Spleen (tissue), 7 donors: ENCODE measurements around the gene C4orf50.

Experiments used
- POLR2A ChIP-seq, 3 donors: fragments of 450-650 bp; IDR thresholded peaks; one replicate each; pipeline ENCODE4 v1.5.1; 2017; ENCODE audit warnings: antibody characterized with exemption in 3 of 3, mild to moderate bottlenecking in 1 of 3
- TF ChIP-seq, protein P1 (sequence below), 11 experiments: fragments of 200-600 bp in 7 of 11; fragments of 450-650 bp in 4 of 11; sonication (generic) in 4 of 11; IDR thresholded peaks in 8 of 11; conservative IDR thresholded peaks in 3 of 11; 1 replicate in 7 of 11; 2 replicates in 4 of 11; pipeline versions ENCODE4 v1.4.0 to v1.8.0; 2016 to 2021; ENCODE audit warnings: antibody characterized with exemption in 11 of 11, inconsistent platforms in 4 of 11, mild to moderate bottlenecking in 1 of 11
- donor health status: DM: no; HTN: no; CAD: no; lungs with moderate emphysema.
- donor health status: DM: no; HTN: no; CAD: no.
- donor health status: DM: no; HTN: no; CAD: no.

DNA sequence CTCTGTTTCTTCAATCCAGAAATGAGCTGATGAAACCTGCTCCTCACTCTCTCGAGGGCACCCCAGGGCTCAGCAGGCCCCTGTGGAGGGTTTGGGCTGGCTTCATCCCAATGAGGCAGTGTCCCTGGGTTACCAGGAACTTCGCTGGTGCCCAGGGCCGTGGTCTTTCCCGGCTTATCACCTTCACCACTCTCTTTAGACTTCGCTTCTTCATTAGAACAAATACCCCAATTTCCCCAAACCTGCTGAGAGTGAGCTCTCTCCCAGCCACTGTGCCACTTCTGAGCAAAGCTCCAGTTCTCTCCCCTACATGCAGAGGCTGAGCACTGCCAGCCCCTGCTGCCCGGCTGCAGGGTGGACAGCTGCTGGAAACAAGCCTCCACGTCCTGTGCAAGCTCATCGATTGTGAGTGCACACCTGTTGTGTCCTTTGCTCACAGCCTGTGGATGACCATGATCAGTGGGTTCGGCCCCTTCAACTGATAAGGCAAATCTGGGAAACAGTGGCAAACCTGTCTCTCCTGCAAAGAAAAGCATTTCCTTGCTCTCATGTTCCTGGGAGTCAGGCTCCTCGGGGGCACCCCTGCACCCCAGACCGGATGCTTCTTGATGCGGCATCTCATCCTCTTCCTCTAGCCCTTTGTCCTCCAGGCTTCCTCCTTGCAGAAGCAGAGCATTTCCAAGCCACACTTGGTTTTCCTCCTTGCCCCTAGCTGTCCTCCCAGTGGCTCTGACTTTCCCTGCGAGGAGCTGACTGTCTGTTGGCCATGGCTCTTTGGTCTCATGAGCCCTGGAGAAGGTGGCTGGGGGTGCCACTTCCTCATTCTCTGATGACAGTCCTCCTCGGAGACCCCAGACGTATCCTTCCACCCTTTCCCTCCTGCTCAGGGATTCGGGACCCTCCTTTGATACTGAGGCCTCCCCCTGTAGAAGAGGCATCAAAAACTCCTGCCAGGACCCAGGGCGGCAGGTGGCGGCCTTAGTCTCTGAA lies 28.7 kb downstream of the C4orf50 start:
- TF ChIP-seq, protein P1, sequence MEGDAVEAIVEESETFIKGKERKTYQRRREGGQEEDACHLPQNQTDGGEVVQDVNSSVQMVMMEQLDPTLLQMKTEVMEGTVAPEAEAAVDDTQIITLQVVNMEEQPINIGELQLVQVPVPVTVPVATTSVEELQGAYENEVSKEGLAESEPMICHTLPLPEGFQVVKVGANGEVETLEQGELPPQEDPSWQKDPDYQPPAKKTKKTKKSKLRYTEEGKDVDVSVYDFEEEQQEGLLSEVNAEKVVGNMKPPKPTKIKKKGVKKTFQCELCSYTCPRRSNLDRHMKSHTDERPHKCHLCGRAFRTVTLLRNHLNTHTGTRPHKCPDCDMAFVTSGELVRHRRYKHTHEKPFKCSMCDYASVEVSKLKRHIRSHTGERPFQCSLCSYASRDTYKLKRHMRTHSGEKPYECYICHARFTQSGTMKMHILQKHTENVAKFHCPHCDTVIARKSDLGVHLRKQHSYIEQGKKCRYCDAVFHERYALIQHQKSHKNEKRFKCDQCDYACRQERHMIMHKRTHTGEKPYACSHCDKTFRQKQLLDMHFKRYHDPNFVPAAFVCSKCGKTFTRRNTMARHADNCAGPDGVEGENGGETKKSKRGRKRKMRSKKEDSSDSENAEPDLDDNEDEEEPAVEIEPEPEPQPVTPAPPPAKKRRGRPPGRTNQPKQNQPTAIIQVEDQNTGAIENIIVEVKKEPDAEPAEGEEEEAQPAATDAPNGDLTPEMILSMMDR (IDR thresholded peaks at IDR 0.05 in 8 of 11, conservative IDR thresholded peaks at IDR 0.05 in 3 of 11) = no peak
- TF ChIP-seq POLR2A (IDR thresholded peaks at IDR 0.05) = no peak
